Esophagus muscularis mucosa (tissue), 3 donors: ENCODE data around the gene NT5DC3.

Source experiments
- EP300 ChIP-seq: sonication (generic); formaldehyde crosslinking; IDR thresholded peaks from one replicate; pipeline ENCODE4 v1.6.1; 2017; ENCODE audit warnings: antibody characterized with exemption
- POLR2AphosphoS5 ChIP-seq, 2 donors: sonication (generic); formaldehyde crosslinking; IDR thresholded peaks; one replicate each; pipeline ENCODE4 v1.6.1; 2017; ENCODE audit warnings: antibody characterized with exemption in 2 of 2

DNA sequence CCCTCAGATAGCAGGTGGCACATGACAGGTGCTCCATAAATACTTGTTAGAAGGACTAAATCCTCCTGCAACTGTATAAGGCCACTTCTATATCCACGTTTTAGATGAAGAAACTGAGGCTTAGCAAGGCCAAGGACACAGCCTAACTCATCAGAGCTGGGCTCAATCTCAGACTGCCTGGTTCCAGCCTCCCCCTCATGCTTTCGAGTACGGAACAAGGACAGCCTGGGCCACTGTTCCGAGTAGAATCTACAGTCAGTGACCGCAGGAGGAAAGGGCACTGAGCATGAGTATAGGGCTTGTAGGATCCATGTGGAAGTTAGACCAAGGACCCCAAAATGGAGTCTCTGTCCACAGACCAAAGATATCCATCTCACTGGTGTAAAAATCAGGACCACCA lies 84.6 kb downstream of the NT5DC3 start:
- TF ChIP-seq POLR2AphosphoS5 (IDR thresholded peaks at IDR 0.05), result no peak
- TF ChIP-seq EP300, result no peak
